ENCODE measurements around the gene HLF. TPM values are rescaled to one million over a fixed set of nuclear protein-coding genes. Genes with fewer than 3 reads are reported as not detected.

The HLF gene
- total RNA-seq, 1 donor from 2014 or later = 0.51 TPM

GRCh38 chr17:55278173-55278961 lies 13.6 kb downstream of the HLF start:
- Mint-ChIP-seq H3K4me3 (ENCODE audit: unreplicated experiment) (no peak overlapping the region), H3K9me3 (ENCODE audit: unreplicated experiment) (no peaks in the 10 kb centered on the region), H3K4me1 (ENCODE audit: unreplicated experiment) (peaks cover 6% of the 10 kb centered on the region), H3K27me3 (ENCODE audit: unreplicated experiment) (peaks cover 22% of the 10 kb centered on the region), H3K36me3 (ENCODE audit: unreplicated experiment) (no peaks in the 10 kb centered on the region), H3K27ac (ENCODE audit: unreplicated experiment) (no peak overlapping the region)
- no peak for DNase-seq (ENCODE audit: extremely low spot score, unreplicated experiment)
- no peak for TF ChIP-seq CTCF (IDR thresholded peaks at IDR 0.05)

GRCh38 chr17:55279203-55279602 lies 14.4 kb downstream of the HLF start:
- Mint-ChIP-seq H3K4me1 (ENCODE audit: unreplicated experiment) (peaks cover 4% of the 10 kb centered on the region), H3K9me3 (ENCODE audit: unreplicated experiment) (no peaks in the 10 kb centered on the region), H3K36me3 (ENCODE audit: unreplicated experiment) (no peaks in the 10 kb centered on the region), H3K27me3 (ENCODE audit: unreplicated experiment) (peaks cover 20% of the 10 kb centered on the region), H3K4me3 (ENCODE audit: unreplicated experiment) (no peak overlapping the region), H3K27ac (ENCODE audit: unreplicated experiment) (no peak overlapping the region)
- no peak for TF ChIP-seq CTCF (IDR thresholded peaks at IDR 0.05)
- no peak for DNase-seq (ENCODE audit: extremely low spot score, unreplicated experiment)

GRCh38 chr17:55279788-55280187 lies 15.0 kb downstream of the HLF start:
- TF ChIP-seq CTCF (IDR thresholded peaks at IDR 0.05) = no peak
- H3K9me3 Mint-ChIP-seq (ENCODE audit: unreplicated experiment) = no peaks in the 10 kb centered on the region
- peaks cover 4% of the 10 kb centered on the region for H3K4me1 Mint-ChIP-seq (ENCODE audit: unreplicated experiment)
- H3K36me3 Mint-ChIP-seq (ENCODE audit: unreplicated experiment) = no peaks in the 10 kb centered on the region
- peaks cover 18% of the 10 kb centered on the region for H3K27me3 Mint-ChIP-seq (ENCODE audit: unreplicated experiment)
- DNase-seq (ENCODE audit: extremely low spot score, unreplicated experiment) = no peak
- H3K27ac Mint-ChIP-seq (ENCODE audit: unreplicated experiment) = no peak overlapping the region
- H3K4me3 Mint-ChIP-seq (ENCODE audit: unreplicated experiment) = no peak overlapping the region

- H3K27me3 Mint-ChIP-seq (ENCODE audit: unreplicated experiment) = peaks cover 18% of the 10 kb centered on the region
- H3K27ac Mint-ChIP-seq (ENCODE audit: unreplicated experiment) = no peak overlapping the region
- no peak overlapping the region for H3K4me3 Mint-ChIP-seq (ENCODE audit: unreplicated experiment)
- TF ChIP-seq CTCF (IDR thresholded peaks at IDR 0.05) = no peak
- peaks cover 4% of the 10 kb centered on the region for H3K4me1 Mint-ChIP-seq (ENCODE audit: unreplicated experiment)
- no peaks in the 10 kb centered on the region for H3K9me3 Mint-ChIP-seq (ENCODE audit: unreplicated experiment)
- H3K36me3 Mint-ChIP-seq (ENCODE audit: unreplicated experiment) = no peaks in the 10 kb centered on the region
- no peak for DNase-seq (ENCODE audit: extremely low spot score, unreplicated experiment)
Measured at GRCh38 chr17:55280212-55280611, 15.5 kb downstream of the HLF start.

- Mint-ChIP-seq H3K9me3 (ENCODE audit: unreplicated experiment) (no peaks in the 10 kb centered on the region), H3K4me3 (ENCODE audit: unreplicated experiment) (no peak overlapping the region), H3K36me3 (ENCODE audit: unreplicated experiment) (no peaks in the 10 kb centered on the region), H3K27ac (ENCODE audit: unreplicated experiment) (no peak overlapping the region), H3K4me1 (ENCODE audit: unreplicated experiment) (peaks cover 4% of the 10 kb centered on the region), H3K27me3 (ENCODE audit: unreplicated experiment) (peaks cover 16% of the 10 kb centered on the region)
- no peak for TF ChIP-seq CTCF (IDR thresholded peaks at IDR 0.05)
- no peak for DNase-seq (ENCODE audit: extremely low spot score, unreplicated experiment)
Measured at GRCh38 chr17:55281649-55282378, 17.1 kb downstream of the HLF start.

Data from osteocyte (in vitro differentiated cells).